Renal cortical epithelial cell (primary cell): Measurements from ENCODE around the gene NCOA3. TPM values are rescaled to one million over a fixed set of nuclear protein-coding genes. Genes with fewer than 3 reads are reported as not detected.
A peak's percentile ranks its signal among the peaks of the same experiment; 100 is the strongest.

Experiments
- DNase-seq: peaks from one replicate; pipeline ENCODE4 v3.0.0-alpha.2; 2011; ENCODE audit warnings: low read depth
- total RNA-seq: library from RNA; depleted of rRNA; stranded (reverse); fragments of >200 nt; gene quantifications from 2 replicates; pipeline ENCODE4 v1.2.3, GENCODE V29; 2014

The NCOA3 gene
- total RNA-seq, 1 donor from 2014 or later = 39.1 TPM

GRCh38 chr20:47665221-47665991 lies 163.7 kb downstream of the NCOA3 start:
- no peak for DNase-seq

- DNase-seq = no peak
Observed at GRCh38 chr20:47666304-47666703, 164.6 kb downstream of the NCOA3 start.

- DNase-seq = no peak
Observed at GRCh38 chr20:47667086-47667485, 165.4 kb downstream of the NCOA3 start.

- DNase-seq = no peak
Observed at GRCh38 chr20:47667531-47668312, 166.0 kb downstream of the NCOA3 start.

GRCh38 chr20:47668313-47669151 lies 166.8 kb downstream of the NCOA3 start:
- no peak for DNase-seq

GRCh38 chr20:47669152-47669425 lies 167.4 kb downstream of the NCOA3 start:
- DNase-seq = no peak

GRCh38 chr20:47669489-47669888 lies 167.8 kb downstream of the NCOA3 start:
- DNase-seq = no peak

GRCh38 chr20:47669927-47670890 lies 168.5 kb downstream of the NCOA3 start:
- no peak for DNase-seq

- DNase-seq = no peak
Observed at GRCh38 chr20:47670913-47671312, 169.2 kb downstream of the NCOA3 start.

GRCh38 chr20:47672166-47672565 lies 170.5 kb downstream of the NCOA3 start:
- no peak for DNase-seq

- DNase-seq = no peak
Observed at GRCh38 chr20:47672886-47673670, 171.4 kb downstream of the NCOA3 start.

GRCh38 chr20:47673671-47673955 lies 171.9 kb downstream of the NCOA3 start:
- DNase-seq = no peak

GRCh38 chr20:47674145-47674544 lies 172.5 kb downstream of the NCOA3 start:
- no peak for DNase-seq

GRCh38 chr20:47674686-47675085 lies 173.0 kb downstream of the NCOA3 start:
- no peak for DNase-seq

- no peak for DNase-seq
Observed at GRCh38 chr20:47675190-47676142, 173.8 kb downstream of the NCOA3 start.

GRCh38 chr20:47676219-47676721 lies 174.6 kb downstream of the NCOA3 start:
- DNase-seq = no peak

- DNase-seq = no peak
Observed at GRCh38 chr20:47676912-47677634, 175.4 kb downstream of the NCOA3 start.

GRCh38 chr20:47677635-47678453 lies 176.2 kb downstream of the NCOA3 start:
- peak; percentile 26 for DNase-seq
